ENCODE results near the gene FBXO31.

- TF ChIP-seq POLR2AphosphoS5 (IDR thresholded peaks at IDR 0.05) (no peak), EP300 (IDR thresholded peaks at IDR 0.05) (no peak), CTCF (IDR thresholded peaks at IDR 0.05) (no peak), POLR2A (IDR thresholded peaks at IDR 0.05) (no peak)
These were observed 2.7 kb downstream of the FBXO31 start for GRCh38 chr16:87380881-87381280.

All from sigmoid colon (tissue), 4 donors.